AG09319 (cell line): ENCODE measurements around the gene FREM1.

ENCODE experiments used
- DNase-seq: peaks from one replicate; pipeline ENCODE4 v3.0.0-alpha.2; 2010; ENCODE audit warnings: low read depth; ENCODE audit errors: extremely low read depth
- CTCF ChIP-seq: IDR thresholded peaks from 2 replicates; pipeline ENCODE4 v1.5.1; 2011; ENCODE audit warnings: low read depth, mild to moderate bottlenecking, inconsistent platforms, low read length, moderate library complexity

Gene FREM1

GRCh38 chr9:14909601-14909960 is 647 bp downstream of the FREM1 start:
- no peak for TF ChIP-seq CTCF
- DNase-seq: no peak

DNA sequence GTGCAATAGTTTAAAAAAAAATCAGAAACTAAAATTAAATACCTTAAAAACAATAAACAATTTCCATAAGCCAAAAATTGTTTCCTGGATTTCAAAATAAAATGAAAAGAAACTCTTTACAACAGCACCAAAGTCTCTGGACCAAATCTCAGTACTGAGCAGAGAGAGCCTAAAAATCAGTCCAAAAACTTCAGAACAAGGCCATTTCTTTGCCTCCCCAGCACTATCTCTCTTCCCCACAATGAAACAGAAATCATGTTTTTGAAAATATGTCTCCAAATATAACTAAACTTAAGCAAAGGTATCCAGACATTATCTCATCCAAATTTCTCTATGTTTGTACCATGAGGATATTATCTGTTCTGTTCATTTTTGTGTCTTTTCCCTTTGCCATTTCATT is 1.0 kb downstream of the FREM1 start:
- DNase-seq: no peak
- TF ChIP-seq CTCF: no peak

GRCh38 chr9:14908295-14909180 is 1.7 kb downstream of the FREM1 start:
- DNase-seq: no peak
- no peak for TF ChIP-seq CTCF

DNA sequence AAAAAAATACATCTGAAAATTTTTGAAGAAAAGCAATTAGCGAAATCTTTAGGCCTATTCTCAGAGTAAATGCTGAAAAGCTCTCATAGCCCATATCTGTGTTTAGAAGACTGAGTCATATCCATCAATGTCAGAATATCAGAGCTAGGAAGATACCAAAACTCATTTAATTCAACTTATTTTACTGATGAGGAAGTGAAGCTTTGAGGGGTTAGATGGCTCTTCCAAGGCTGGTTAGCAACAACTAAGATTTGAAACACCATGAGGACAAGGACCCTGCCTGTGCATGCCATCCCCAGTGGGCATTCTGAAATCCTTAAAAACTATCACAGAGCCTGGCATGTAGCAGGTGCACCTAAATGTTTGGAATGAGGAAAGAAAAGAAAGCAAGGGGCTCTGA is 2.5 kb downstream of the FREM1 start:
- DNase-seq: no peak
- TF ChIP-seq CTCF: no peak

- no peak for DNase-seq
- TF ChIP-seq CTCF: no peak
Observed at GRCh38 chr9:14907360-14907685, 2.9 kb downstream of the FREM1 start.

- no peak for DNase-seq
Observed at GRCh38 chr9:14906644-14907359, 3.4 kb downstream of the FREM1 start.

More at GRCh38 chr9:14906644-14907359, 3.4 kb downstream of the FREM1 start:
- no peak for TF ChIP-seq CTCF
